ENCODE measurements around the gene WDR17. TPM values are rescaled to one million over a fixed set of nuclear protein-coding genes. Genes with fewer than 3 reads are reported as not detected.
A peak's percentile ranks its signal among the peaks of the same experiment; 100 is the strongest.

WDR17 gene
- total and polyA plus RNA-seq, 2 of the 13 experiments (the other 11 are each of a cell fraction or from before 2014, with no cell fraction given) = not detected

- TF ChIP-seq XBP1 (CRISPR knock-in tag; IDR thresholded peaks at IDR 0.05) (no peak), SMAD9 (CRISPR knock-in tag; IDR thresholded peaks at IDR 0.05) (no peak), PAWR (CRISPR knock-in tag; IDR thresholded peaks at IDR 0.05; ENCODE audit: borderline replicate concordance) (no peak), NKX3-1 (CRISPR knock-in tag; IDR thresholded peaks at IDR 0.05) (0 out of 2 replicates have a peak, but pooled peaks have one; percentile 22), SIX1 (CRISPR knock-in tag; IDR thresholded peaks at IDR 0.05; ENCODE audit: borderline replicate concordance) (no peak), ZNF773 (CRISPR knock-in tag; IDR thresholded peaks at IDR 0.05; ENCODE audit: borderline replicate concordance) (no peak), SSRP1 (CRISPR knock-in tag; IDR thresholded peaks at IDR 0.05) (no peak), DRAP1 (CRISPR knock-in tag; IDR thresholded peaks at IDR 0.05) (peak; percentile 42; the same call in 1 of the 2 replicates), ZNF615 (CRISPR knock-in tag; IDR thresholded peaks at IDR 0.05; ENCODE audit: borderline replicate concordance) (no peak), U2AF2 (IDR thresholded peaks at IDR 0.05; ENCODE audit: low read depth, low read length) (peak; percentile 94; the same call in 1 of the 2 replicates), SRY (CRISPR knock-in tag; IDR thresholded peaks at IDR 0.05) (no peak), NCOA1 (CRISPR knock-in tag; IDR thresholded peaks at IDR 0.05) (peak; percentile 37; the same call in 1 of the 2 replicates), ARNTL (CRISPR knock-in tag; IDR thresholded peaks at IDR 0.05) (no peak), ZFP36L1 (CRISPR knock-in tag; IDR thresholded peaks at IDR 0.05) (no peak; the same call in 1 of the 2 replicates), CREB1 (IDR thresholded peaks at IDR 0.05) (no peak), CREB1 (CRISPR knock-in tag; IDR thresholded peaks at IDR 0.05) (no peak), ZBTB44 (CRISPR knock-in tag; IDR thresholded peaks at IDR 0.05) (0 out of 2 replicates have a peak, but pooled peaks have one; percentile 61), ERF (CRISPR knock-in tag; IDR thresholded peaks at IDR 0.05) (no peak), REPIN1 (CRISPR knock-in tag; IDR thresholded peaks at IDR 0.05; ENCODE audit: borderline replicate concordance, low read depth) (peak; percentile 33; the same call in 1 of the 2 replicates)
- TF ChIP-seq, protein P1, sequence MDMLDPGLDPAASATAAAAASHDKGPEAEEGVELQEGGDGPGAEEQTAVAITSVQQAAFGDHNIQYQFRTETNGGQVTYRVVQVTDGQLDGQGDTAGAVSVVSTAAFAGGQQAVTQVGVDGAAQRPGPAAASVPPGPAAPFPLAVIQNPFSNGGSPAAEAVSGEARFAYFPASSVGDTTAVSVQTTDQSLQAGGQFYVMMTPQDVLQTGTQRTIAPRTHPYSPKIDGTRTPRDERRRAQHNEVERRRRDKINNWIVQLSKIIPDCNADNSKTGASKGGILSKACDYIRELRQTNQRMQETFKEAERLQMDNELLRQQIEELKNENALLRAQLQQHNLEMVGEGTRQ (IDR thresholded peaks at IDR 0.05; ENCODE audit: low read depth, low read length) = no peak
- TF ChIP-seq, protein P1 (CRISPR knock-in tag; IDR thresholded peaks at IDR 0.05; ENCODE audit: borderline replicate concordance) = no peak
- TF ChIP-seq, protein P2, sequence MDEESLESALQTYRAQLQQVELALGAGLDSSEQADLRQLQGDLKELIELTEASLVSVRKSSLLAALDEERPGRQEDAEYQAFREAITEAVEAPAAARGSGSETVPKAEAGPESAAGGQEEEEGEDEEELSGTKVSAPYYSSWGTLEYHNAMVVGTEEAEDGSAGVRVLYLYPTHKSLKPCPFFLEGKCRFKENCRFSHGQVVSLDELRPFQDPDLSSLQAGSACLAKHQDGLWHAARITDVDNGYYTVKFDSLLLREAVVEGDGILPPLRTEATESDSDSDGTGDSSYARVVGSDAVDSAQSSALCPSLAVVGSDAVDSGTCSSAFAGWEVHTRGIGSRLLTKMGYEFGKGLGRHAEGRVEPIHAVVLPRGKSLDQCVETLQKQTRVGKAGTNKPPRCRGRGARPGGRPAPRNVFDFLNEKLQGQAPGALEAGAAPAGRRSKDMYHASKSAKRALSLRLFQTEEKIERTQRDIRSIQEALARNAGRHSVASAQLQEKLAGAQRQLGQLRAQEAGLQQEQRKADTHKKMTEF (CRISPR knock-in tag; IDR thresholded peaks at IDR 0.05) = peak; percentile 80
- TF ChIP-seq, protein P3, sequence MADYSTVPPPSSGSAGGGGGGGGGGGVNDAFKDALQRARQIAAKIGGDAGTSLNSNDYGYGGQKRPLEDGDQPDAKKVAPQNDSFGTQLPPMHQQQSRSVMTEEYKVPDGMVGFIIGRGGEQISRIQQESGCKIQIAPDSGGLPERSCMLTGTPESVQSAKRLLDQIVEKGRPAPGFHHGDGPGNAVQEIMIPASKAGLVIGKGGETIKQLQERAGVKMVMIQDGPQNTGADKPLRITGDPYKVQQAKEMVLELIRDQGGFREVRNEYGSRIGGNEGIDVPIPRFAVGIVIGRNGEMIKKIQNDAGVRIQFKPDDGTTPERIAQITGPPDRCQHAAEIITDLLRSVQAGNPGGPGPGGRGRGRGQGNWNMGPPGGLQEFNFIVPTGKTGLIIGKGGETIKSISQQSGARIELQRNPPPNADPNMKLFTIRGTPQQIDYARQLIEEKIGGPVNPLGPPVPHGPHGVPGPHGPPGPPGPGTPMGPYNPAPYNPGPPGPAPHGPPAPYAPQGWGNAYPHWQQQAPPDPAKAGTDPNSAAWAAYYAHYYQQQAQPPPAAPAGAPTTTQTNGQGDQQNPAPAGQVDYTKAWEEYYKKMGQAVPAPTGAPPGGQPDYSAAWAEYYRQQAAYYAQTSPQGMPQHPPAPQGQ (CRISPR knock-in tag; IDR thresholded peaks at IDR 0.05; ENCODE audit: borderline replicate concordance) = no peak
These were observed 129.7 kb downstream of the WDR17 start, which contains the start of gene SPATA4 (continued) for GRCh38 chr4:176195184-176195978.
